ENCODE data around the gene ARF1. TPM values are rescaled to one million over a fixed set of nuclear protein-coding genes. Genes with fewer than 3 reads are reported as not detected.

Gene ARF1
- total RNA-seq, 2 donors from 2014 or later, result 322 to 372 TPM

DNA sequence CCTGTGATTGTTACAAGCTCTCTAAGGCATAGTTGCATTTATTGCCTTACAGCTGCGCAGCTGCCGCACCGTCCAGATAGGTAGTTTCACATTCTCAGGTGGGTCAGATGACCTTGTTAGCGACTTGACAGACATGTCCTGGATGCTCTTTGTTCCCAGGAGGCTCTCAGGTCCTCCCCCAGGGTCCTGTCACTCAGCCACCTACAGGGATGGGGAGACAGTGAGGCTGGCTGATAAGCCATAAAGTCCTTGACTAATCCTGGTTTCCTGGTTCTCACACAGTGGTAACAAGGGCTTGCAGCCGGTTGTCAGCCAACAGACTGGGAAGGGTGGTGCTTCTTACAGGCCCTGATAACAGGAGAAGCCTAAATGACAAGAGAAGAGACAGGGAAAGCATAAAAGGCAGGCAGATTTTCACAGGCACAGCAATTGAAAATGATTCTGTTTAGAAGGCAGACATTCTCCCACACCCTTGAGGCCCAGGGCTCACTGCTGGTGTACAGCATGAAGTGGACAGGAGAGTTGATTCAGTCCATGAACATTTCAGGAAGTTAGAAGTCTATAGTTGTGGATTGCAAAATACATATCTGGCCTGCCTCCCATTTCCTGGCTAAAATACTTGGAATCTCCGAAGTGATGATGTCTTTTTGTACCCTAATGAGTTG, 2.9 kb downstream of the ARF1 start:
- no peak for TF ChIP-seq CTCF (conservative IDR thresholded peaks at IDR 0.05)
- Mint-ChIP-seq H3K36me3 (ENCODE audit: low read depth) (peaks cover 27% of the 10 kb centered on the region), H3K27ac (peak overlapping the region; percentile 100), H3K9me3 (no peaks in the 10 kb centered on the region), H3K4me1 (peaks cover 59% of the 10 kb centered on the region), H3K27me3 (ENCODE audit: insufficient read depth) (no peaks in the 10 kb centered on the region), H3K4me3 (peak overlapping the region; percentile 99)
- DNase-seq, result peak; percentile 91
- Histone ChIP-seq H3K9ac (ENCODE audit: extremely low read depth, low read length, poor library complexity, severe bottlenecking) (peak overlapping the region; percentile 99), H3K4me3 (ENCODE audit: low read length) (peak overlapping the region; percentile 96), H3K4me1 (ENCODE audit: control insufficient read depth, insufficient read depth, low read length) (peaks cover 29% of the 10 kb centered on the region), H3K27ac (ENCODE audit: low read depth, low read length) (peak overlapping the region; percentile 40), H3K36me3 (ENCODE audit: control insufficient read depth, insufficient read depth, low read length) (peaks cover 48% of the 10 kb centered on the region), H3K27me3 (ENCODE audit: control insufficient read depth, insufficient read depth, low read length, poor library complexity, severe bottlenecking) (no peaks in the 10 kb centered on the region), H3K9me3 (ENCODE audit: control insufficient read depth, low read length) (no peaks in the 10 kb centered on the region)
- WGBS, 2 experiments (ENCODE audit: insufficient coverage in 1 of 2, insufficient read length in 1 of 2), result 42 to 61% methylated on average over 6 of the region's 6 CpGs

DNA sequence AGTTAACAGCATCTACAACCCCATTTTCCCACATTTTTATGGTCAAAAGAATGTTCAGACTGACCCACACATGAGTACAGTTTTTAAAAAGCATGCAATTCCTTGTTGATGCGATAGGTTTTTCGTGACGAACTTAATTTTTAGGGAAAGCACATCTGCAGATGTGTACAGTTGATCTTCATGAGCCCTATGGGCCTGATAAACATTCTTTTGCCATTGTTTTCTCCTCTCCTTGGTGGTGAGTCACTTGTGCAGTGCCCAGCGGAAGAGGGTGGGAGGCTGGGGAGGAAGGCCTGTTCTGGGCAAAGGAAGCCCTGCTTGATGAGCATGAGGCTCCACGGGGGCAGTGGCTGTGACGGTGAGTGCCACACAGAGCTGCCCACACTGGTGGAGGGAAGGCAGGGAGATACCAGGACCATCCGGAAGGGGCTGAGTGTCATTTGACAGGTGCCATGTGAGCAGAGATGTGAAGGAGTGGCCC, 5.3 kb downstream of the ARF1 start:
- peaks cover 46% of the 10 kb centered on the region for H3K36me3 Mint-ChIP-seq (ENCODE audit: low read depth)
- no peak for TF ChIP-seq CTCF (conservative IDR thresholded peaks at IDR 0.05)
- Histone ChIP-seq H3K4me1 (ENCODE audit: control insufficient read depth, insufficient read depth, low read length) (peaks cover 25% of the 10 kb centered on the region), H3K4me3 (ENCODE audit: low read length) (peak overlapping the region; percentile 54), H3K36me3 (ENCODE audit: control insufficient read depth, insufficient read depth, low read length) (peaks cover 71% of the 10 kb centered on the region), H3K27me3 (ENCODE audit: control insufficient read depth, insufficient read depth, low read length, poor library complexity, severe bottlenecking) (no peaks in the 10 kb centered on the region), H3K9ac (ENCODE audit: extremely low read depth, low read length, poor library complexity, severe bottlenecking) (no peak overlapping the region), H3K9me3 (ENCODE audit: control insufficient read depth, low read length) (no peaks in the 10 kb centered on the region), H3K27ac (ENCODE audit: low read depth, low read length) (no peak overlapping the region)
- 96 to 98% methylated on average over 5 to 7 of the region's 7 CpGs for WGBS, 2 experiments (ENCODE audit: insufficient coverage in 1 of 2, insufficient read length in 1 of 2)
- peak overlapping the region; percentile 71 for H3K27ac Mint-ChIP-seq
- no peak overlapping the region for H3K4me3 Mint-ChIP-seq
- H3K4me1 Mint-ChIP-seq, result peaks cover 61% of the 10 kb centered on the region
- DNase-seq, result peak; percentile 38
- no peaks in the 10 kb centered on the region for H3K27me3 Mint-ChIP-seq (ENCODE audit: insufficient read depth)
- H3K9me3 Mint-ChIP-seq, result no peaks in the 10 kb centered on the region

DNA sequence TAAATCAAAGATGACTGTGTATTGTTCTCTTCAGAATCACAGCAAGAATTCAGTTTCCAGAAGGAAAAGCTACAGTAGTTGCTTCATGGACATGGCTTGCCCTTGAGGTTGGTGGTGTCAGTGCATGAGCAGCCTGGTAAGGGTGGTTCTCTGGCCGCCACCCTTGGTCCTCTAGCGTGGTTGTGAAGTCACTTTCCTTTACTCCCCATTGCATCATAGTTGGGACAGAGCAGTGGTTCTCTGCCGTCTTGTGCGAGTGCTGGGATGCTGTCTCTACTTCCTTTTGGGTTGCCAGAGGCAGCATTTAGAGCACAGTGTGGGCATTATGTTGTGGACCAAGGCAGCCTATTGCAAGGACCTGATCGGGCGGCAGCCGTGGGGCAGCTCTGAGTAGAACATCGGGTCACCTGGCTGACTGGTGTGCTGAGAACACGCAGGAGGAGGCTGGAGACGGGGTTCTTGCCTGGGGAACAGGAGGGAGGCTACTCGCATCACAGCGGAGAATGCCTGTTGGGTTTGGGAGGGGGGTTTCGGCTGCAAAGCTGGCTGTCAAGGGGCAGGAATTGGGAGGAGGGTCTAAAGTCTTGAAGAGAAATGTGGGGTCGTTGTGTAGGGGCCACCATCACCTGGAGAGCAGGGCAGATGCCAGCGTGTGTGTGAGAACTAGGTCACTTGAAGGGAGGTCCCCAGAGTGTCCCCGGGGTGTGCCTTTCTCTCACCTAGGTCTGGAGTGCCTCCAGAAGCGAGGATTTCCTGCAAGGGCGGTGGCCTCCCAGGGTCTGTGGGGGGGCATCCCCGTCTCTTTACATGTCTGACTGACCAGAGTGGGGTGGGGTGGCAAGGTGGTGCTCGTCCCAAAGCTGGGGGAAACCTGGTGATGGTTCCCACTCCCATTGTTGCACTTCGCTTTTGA, 6.3 kb downstream of the ARF1 start:
- no peak overlapping the region for H3K27ac ChIP-seq (ENCODE audit: low read depth, low read length)
- no peaks in the 10 kb centered on the region for H3K27me3 Mint-ChIP-seq (ENCODE audit: insufficient read depth)
- no peak overlapping the region for H3K9ac ChIP-seq (ENCODE audit: extremely low read depth, low read length, poor library complexity, severe bottlenecking)
- no peaks in the 10 kb centered on the region for H3K9me3 ChIP-seq (ENCODE audit: control insufficient read depth, low read length)
- no peak overlapping the region for H3K4me3 Mint-ChIP-seq
- H3K27me3 ChIP-seq (ENCODE audit: control insufficient read depth, insufficient read depth, low read length, poor library complexity, severe bottlenecking), result no peaks in the 10 kb centered on the region
- H3K4me3 ChIP-seq (ENCODE audit: low read length), result no peak overlapping the region
- peaks cover 60% of the 10 kb centered on the region for H3K4me1 Mint-ChIP-seq
- TF ChIP-seq CTCF (conservative IDR thresholded peaks at IDR 0.05), result no peak
- no peaks in the 10 kb centered on the region for H3K9me3 Mint-ChIP-seq
- DNase-seq, result peak; percentile 38
- 92 to 93% methylated on average over 19 to 21 of the region's 21 CpGs for WGBS, 2 experiments (ENCODE audit: insufficient coverage in 1 of 2, insufficient read length in 1 of 2)
- H3K36me3 ChIP-seq (ENCODE audit: control insufficient read depth, insufficient read depth, low read length), result peaks cover 75% of the 10 kb centered on the region
- H3K4me1 ChIP-seq (ENCODE audit: control insufficient read depth, insufficient read depth, low read length), result peaks cover 25% of the 10 kb centered on the region
- peak overlapping the region; percentile 71 for H3K27ac Mint-ChIP-seq
- peaks cover 44% of the 10 kb centered on the region for H3K36me3 Mint-ChIP-seq (ENCODE audit: low read depth)

Data from endodermal cell (in vitro differentiated cells).